Testis (tissue), 3 donors: Measurements from ENCODE around the gene NAXD. TPM values are rescaled to one million over a fixed set of nuclear protein-coding genes. Genes with fewer than 3 reads are reported as not detected.
A peak's percentile ranks its signal among the peaks of the same experiment; 100 is the strongest.

Experiments
- DNase-seq: peaks from one replicate; pipeline ENCODE4 v3.0.0-alpha.2; 2019
- H3K27ac ChIP-seq, 2 donors: fragments of 200-600 bp; sonication (generic); one replicate each; pipeline ENCODE4 v1.5.1; 2019
- H3K27me3 ChIP-seq: fragments of 200-600 bp; sonication (generic); one replicate; pipeline ENCODE4 v1.5.1; 2019
- H3K36me3 ChIP-seq: fragments of 200-600 bp; sonication (generic); one replicate; pipeline ENCODE4 v1.5.1; 2017; ENCODE audit warnings: low read depth; ENCODE audit errors: missing control alignments
- H3K4me1 ChIP-seq: fragments of 200-600 bp; sonication (generic); one replicate; pipeline ENCODE4 v1.5.1; 2019
- H3K4me3 ChIP-seq, 2 donors: fragments of 200-600 bp; sonication (generic); one replicate each; pipeline ENCODE4 v1.5.1; 2017 to 2019
- H3K9me3 ChIP-seq: fragments of 200-600 bp; sonication (generic); one replicate; pipeline ENCODE4 v1.5.1; 2017
- CTCF ChIP-seq, 3 experiments: fragments of 450-650 bp in 2 of 3; fragments of 200-600 bp in 1 of 3; sonication (generic) in 1 of 3; IDR thresholded peaks; one replicate each; pipeline ENCODE4 v1.5.1; 2016 to 2019; ENCODE audit warnings: antibody characterized with exemption in 3 of 3, mild to moderate bottlenecking in 2 of 3, moderate library complexity in 1 of 3
- POLR2A ChIP-seq: fragments of 450-650 bp; IDR thresholded peaks from one replicate; pipeline ENCODE4 v1.6.1; 2017; ENCODE audit warnings: antibody characterized with exemption, mild to moderate bottlenecking, moderate library complexity
- WGBS, 2 donors: methylation state at CpG; one replicate each; pipeline ENCODE4 v1.1.5; 2018; 5-methylcytosine and 5-hydroxymethylcytosine counted together
- intact Hi-C: fragments of 100-400 bp; cut with DNase I; formaldehyde crosslinking; loops from one replicate; pipeline ENCODE4 v1.15.1; 2023; ENCODE audit warnings: low total_unique reads
- polyA plus RNA-seq: library from polyadenylated mRNA; stranded (reverse); fragments of 350-450 nt; fragmentation: Illumina TruSeq; extraction: RNeasy Lipid Tissue Mini Kit (QIAGEN cat#74804); gene quantifications from one replicate; pipeline ENCODE4 v1.2.3, GENCODE V29; 2014; ENCODE audit warnings: low read depth, low replicate concordance; ENCODE audit not compliant: insufficient read depth
- total RNA-seq, 2 donors: library from RNA; depleted of rRNA; stranded (reverse); fragments of >200 nt; gene quantifications; one replicate each; pipeline ENCODE4 v1.2.3, GENCODE V29; 2016

Gene NAXD
- total and polyA plus RNA-seq, 3 donors from 2014 or later = 63.2 to 75.3 (median 66.4) TPM

GRCh38 chr13:110634558-110634957 is 19.2 kb downstream of the NAXD start:
- Histone ChIP-seq H3K4me3 (no peak overlapping the region), H3K27me3 (no peaks in the 10 kb centered on the region), H3K4me1 (peaks cover 14% of the 10 kb centered on the region), H3K9me3 (no peaks in the 10 kb centered on the region), H3K36me3 (no peaks in the 10 kb centered on the region), H3K27ac (no peak overlapping the region)
- intact Hi-C loops = no loop called here
- TF ChIP-seq POLR2A = no peak
- no peak for TF ChIP-seq CTCF (IDR thresholded peaks at IDR 0.05)
- DNase-seq = no peak
- WGBS, 2 donors = 77 to 90% methylated on average over 12 to 19 of the region's 19 CpGs

- Histone ChIP-seq H3K4me1 (peaks cover 17% of the 10 kb centered on the region), H3K36me3 (no peaks in the 10 kb centered on the region), H3K9me3 (no peaks in the 10 kb centered on the region), H3K27ac (no peak overlapping the region), H3K27me3 (no peaks in the 10 kb centered on the region), H3K4me3 (no peak overlapping the region)
- intact Hi-C loops = no loop called here
- TF ChIP-seq POLR2A (no peak), CTCF (IDR thresholded peaks at IDR 0.05) (no peak)
- WGBS, 2 donors = 85 to 91% methylated on average over 11 to 19 of the region's 19 CpGs
- no peak for DNase-seq
Measured at GRCh38 chr13:110635405-110636002, 20.2 kb downstream of the NAXD start.

- H3K4me1 ChIP-seq = peaks cover 17% of the 10 kb centered on the region
- intact Hi-C loops = no loop called here
- WGBS, 2 donors = 80 to 89% methylated on average over 16 of the region's 16 CpGs
- no peaks in the 10 kb centered on the region for H3K9me3 ChIP-seq
- H3K27me3 ChIP-seq = no peaks in the 10 kb centered on the region
- H3K4me3 ChIP-seq = no peak overlapping the region
- no peak overlapping the region for H3K27ac ChIP-seq
- DNase-seq = peak; percentile 61
- no peak for TF ChIP-seq POLR2A
- no peak for TF ChIP-seq CTCF (IDR thresholded peaks at IDR 0.05)
- H3K36me3 ChIP-seq = no peaks in the 10 kb centered on the region
Measured at GRCh38 chr13:110636053-110636475, 20.7 kb downstream of the NAXD start.

- Histone ChIP-seq H3K9me3 (no peaks in the 10 kb centered on the region), H3K27ac (no peak overlapping the region), H3K27me3 (no peaks in the 10 kb centered on the region), H3K36me3 (no peaks in the 10 kb centered on the region), H3K4me1 (peaks cover 16% of the 10 kb centered on the region), H3K4me3 (no peak overlapping the region)
- intact Hi-C loops = no loop called here
- 84 to 86% methylated on average over 4 to 14 of the region's 14 CpGs for WGBS, 2 donors
- TF ChIP-seq CTCF (IDR thresholded peaks at IDR 0.05) (no peak), POLR2A (no peak)
- DNase-seq = no peak
Measured at GRCh38 chr13:110636701-110637201, 21.4 kb downstream of the NAXD start.

DNA sequence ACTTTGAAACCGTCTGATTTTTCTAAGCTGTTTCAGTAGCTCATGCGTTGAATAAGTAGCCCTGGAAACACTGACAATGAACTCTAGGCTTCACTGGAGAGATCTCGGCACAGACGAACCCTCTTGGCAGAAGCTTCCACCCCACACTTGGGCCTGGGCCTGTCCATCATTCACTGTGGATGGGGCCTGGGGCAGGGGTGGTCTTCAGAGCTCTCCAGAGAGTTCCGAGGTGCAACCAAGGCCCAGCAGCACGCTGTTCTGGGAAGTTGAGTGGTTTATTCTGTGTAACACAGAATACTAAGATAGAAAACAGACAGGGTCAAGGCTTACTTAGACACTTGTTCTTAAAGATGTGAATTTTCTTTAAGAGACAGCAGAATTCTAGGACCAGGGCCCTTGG is 21.9 kb downstream of the NAXD start:
- intact Hi-C loops = no loop called here
- no peaks in the 10 kb centered on the region for H3K9me3 ChIP-seq
- TF ChIP-seq CTCF (IDR thresholded peaks at IDR 0.05) (no peak), POLR2A (no peak)
- 84 to 93% methylated on average over 6 of the region's 6 CpGs for WGBS, 2 donors
- H3K27ac ChIP-seq = no peak overlapping the region
- peaks cover 15% of the 10 kb centered on the region for H3K4me1 ChIP-seq
- H3K27me3 ChIP-seq = no peaks in the 10 kb centered on the region
- no peak overlapping the region for H3K4me3 ChIP-seq
- no peak for DNase-seq
- no peaks in the 10 kb centered on the region for H3K36me3 ChIP-seq
